ENCODE results near the gene TRAPPC11. TPM values are rescaled to one million over a fixed set of nuclear protein-coding genes. Genes with fewer than 3 reads are reported as not detected.

The TRAPPC11 gene
- total and polyA plus RNA-seq, 4 donors, result 7.4 to 44.6 (median 24.3) TPM

DNA sequence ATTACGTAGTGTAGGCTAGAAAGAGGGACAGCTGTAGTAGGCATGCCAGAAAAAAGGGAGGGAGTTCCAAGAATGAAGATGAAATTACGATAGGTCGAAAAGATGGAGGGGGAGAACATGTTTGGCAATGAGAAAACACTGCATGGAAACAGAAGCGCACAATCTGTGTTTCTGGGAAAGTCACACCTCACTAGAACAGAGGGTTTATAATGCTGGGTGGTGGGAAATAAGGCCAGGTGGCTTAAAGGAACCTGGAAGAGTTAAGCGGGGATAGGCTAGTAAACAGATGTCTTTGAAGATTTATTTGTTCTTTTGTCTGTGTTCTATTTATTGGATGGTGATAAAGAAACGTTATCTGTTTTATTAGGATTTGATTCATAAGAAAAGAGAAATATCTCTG, 29.1 kb downstream of the TRAPPC11 start:
- WGBS, 2 donors, result 81 to 82% methylated on average over 6 of the region's 6 CpGs
- peaks cover 3 to 5% of the 10 kb centered on the region in 2 donors for H3K36me3 ChIP-seq (ENCODE audit: control insufficient read depth in 1 of 2, insufficient read depth in 2 of 2, low read length in 1 of 2)

DNA sequence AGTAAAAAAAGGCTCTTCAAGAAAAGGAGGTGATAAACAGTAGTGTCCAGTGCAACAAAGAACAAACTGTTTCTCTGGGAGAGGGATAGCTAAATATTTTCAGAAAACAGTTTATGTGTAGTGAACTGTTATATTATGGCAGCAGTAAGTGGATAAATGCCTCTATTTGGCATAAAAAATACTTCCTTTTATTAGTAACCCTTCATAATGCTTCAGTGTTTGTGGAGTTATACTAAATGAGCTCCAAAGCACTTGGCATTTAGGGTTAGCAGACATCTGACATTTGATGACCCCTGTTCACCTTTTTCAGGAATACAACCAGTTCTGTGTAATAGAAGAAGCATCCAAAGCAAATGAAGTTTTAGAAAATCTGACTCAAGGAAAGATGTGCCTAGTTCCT, 31.9 kb downstream of the TRAPPC11 start:
- Histone ChIP-seq H3K9me3 (ENCODE audit: control insufficient read depth, low read length) (no peaks in the 10 kb centered on the region), H3K4me3 (ENCODE audit: low read length in 2 of 2) (no peak overlapping the region), H3K36me3 (ENCODE audit: control insufficient read depth in 1 of 2, insufficient read depth in 2 of 2, low read length in 1 of 2) (peaks cover 3 to 8% of the 10 kb centered on the region in 2 donors), H3K4me1 (ENCODE audit: control insufficient read depth in 1 of 2, insufficient read depth in 2 of 2, low read length in 2 of 2) (no peaks in the 10 kb centered on the region), H3K27ac (ENCODE audit: low read depth in 1 of 2, low read length in 2 of 2) (no peak overlapping the region), H3K27me3 (ENCODE audit: control insufficient read depth in 1 of 2, insufficient read depth in 2 of 2, low read length in 1 of 2) (no peaks in the 10 kb centered on the region)
- intact Hi-C loops (cut with DNase I), result no loop called here
- DNase-seq (no peak), ATAC-seq (ENCODE audit: low FRiP score) (no peak)

More for the DNA sequence above, 29.1 kb downstream of the TRAPPC11 start:
- Histone ChIP-seq H3K4me1 (ENCODE audit: control insufficient read depth in 1 of 2, insufficient read depth in 2 of 2, low read length in 2 of 2) (no peaks in the 10 kb centered on the region), H3K9me3 (ENCODE audit: control insufficient read depth, low read length) (no peaks in the 10 kb centered on the region), H3K4me3 (ENCODE audit: low read length in 2 of 2) (no peak overlapping the region), H3K27ac (ENCODE audit: low read depth in 1 of 2, low read length in 2 of 2) (no peak overlapping the region), H3K27me3 (ENCODE audit: control insufficient read depth in 1 of 2, insufficient read depth in 2 of 2, low read length in 1 of 2) (no peaks in the 10 kb centered on the region)
- no peak for DNase-seq
- ATAC-seq (ENCODE audit: low FRiP score), result no peak
- intact Hi-C loops (cut with DNase I), result no loop called here

DNA sequence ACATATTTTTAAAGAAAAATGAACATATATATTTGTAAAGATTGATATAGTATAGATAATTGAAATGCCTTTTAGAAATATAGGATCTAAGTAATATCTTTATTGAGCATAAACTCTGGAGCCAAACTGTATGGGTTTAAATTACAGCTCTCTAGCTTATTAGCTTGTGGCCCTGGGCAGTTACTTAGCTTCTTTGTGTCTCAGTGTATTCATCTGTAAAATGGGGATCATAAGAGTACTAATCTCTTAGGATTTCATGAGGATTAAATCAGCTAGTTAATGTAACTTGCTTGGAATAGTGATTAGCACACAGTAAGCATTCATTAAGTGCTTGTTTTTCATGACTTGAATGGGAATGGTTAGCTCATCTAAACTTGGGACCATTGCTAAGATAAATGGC, 32.8 kb downstream of the TRAPPC11 start:
- H3K9me3 ChIP-seq (ENCODE audit: control insufficient read depth, low read length), result no peaks in the 10 kb centered on the region
- DNase-seq (no peak), ATAC-seq (ENCODE audit: low FRiP score) (no peak)
- H3K36me3 ChIP-seq (ENCODE audit: control insufficient read depth in 1 of 2, insufficient read depth in 2 of 2, low read length in 1 of 2), result peaks cover 7 to 8% of the 10 kb centered on the region in 2 donors
- H3K4me1 ChIP-seq (ENCODE audit: control insufficient read depth in 1 of 2, insufficient read depth in 2 of 2, low read length in 2 of 2), result no peaks in the 10 kb centered on the region
- intact Hi-C loops (cut with DNase I), result no loop called here
- H3K27ac ChIP-seq (ENCODE audit: low read depth in 1 of 2, low read length in 2 of 2), result no peak overlapping the region
- H3K27me3 ChIP-seq (ENCODE audit: control insufficient read depth in 1 of 2, insufficient read depth in 2 of 2, low read length in 1 of 2), result no peaks in the 10 kb centered on the region
- H3K4me3 ChIP-seq (ENCODE audit: low read length in 2 of 2), result no peak overlapping the region

DNA sequence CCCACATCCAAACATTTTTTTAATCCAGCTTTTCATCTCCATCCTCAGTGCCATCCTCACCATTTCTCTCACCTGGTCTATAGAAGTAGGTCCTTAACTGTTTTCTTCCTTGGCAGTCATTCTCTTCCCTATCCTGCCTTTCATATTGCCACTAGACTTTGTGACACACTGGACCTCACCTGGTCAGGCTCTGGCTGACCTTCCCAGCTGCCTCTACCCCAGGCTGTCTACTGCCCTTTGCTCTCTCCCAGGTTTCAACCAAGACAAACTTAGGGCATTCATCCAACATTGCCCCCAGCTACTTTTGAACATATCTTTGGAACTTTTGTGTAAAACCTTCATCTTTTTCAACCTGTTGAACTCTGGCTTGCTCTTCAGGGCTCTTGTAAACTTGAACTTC, 39.8 kb downstream of the TRAPPC11 start:
- intact Hi-C loops (cut with DNase I), result no loop called here
- Histone ChIP-seq H3K4me3 (ENCODE audit: low read length in 2 of 2) (no peak overlapping the region), H3K27me3 (ENCODE audit: control insufficient read depth in 1 of 2, insufficient read depth in 2 of 2, low read length in 1 of 2) (no peaks in the 10 kb centered on the region), H3K4me1 (ENCODE audit: control insufficient read depth in 1 of 2, insufficient read depth in 2 of 2, low read length in 2 of 2) (no peaks in the 10 kb centered on the region), H3K27ac (ENCODE audit: low read depth in 1 of 2, low read length in 2 of 2) (no peak overlapping the region), H3K9me3 (ENCODE audit: control insufficient read depth, low read length) (no peaks in the 10 kb centered on the region), H3K36me3 (ENCODE audit: control insufficient read depth in 1 of 2, insufficient read depth in 2 of 2, low read length in 1 of 2) (peaks cover 12 to 13% of the 10 kb centered on the region in 2 donors)
- ATAC-seq (ENCODE audit: low FRiP score) (no peak), DNase-seq (no peak)

DNA sequence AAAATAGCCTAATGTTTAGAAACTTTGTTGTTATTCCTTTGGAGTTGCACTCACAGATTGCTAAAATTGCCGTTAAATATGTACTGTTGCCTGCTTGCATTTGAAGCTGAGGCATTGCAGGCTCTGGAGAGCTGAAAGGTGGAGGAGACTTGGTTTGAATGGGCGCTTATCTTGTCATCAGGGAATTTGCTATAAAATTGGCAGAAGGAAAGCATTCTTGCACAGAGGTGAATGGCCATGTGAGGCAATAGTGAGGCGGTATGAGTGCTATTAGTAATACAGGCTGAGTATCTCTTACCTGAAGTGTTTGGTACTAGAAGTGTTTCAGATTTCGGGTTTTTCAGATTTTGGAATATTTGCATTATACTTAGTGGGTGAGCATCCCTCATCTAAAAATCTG, 41.3 kb downstream of the TRAPPC11 start:
- no peaks in the 10 kb centered on the region for H3K27me3 ChIP-seq (ENCODE audit: control insufficient read depth in 1 of 2, insufficient read depth in 2 of 2, low read length in 1 of 2)
- H3K4me1 ChIP-seq (ENCODE audit: control insufficient read depth in 1 of 2, insufficient read depth in 2 of 2, low read length in 2 of 2), result no peaks in the 10 kb centered on the region
- peaks cover 12 to 13% of the 10 kb centered on the region in 2 donors for H3K36me3 ChIP-seq (ENCODE audit: control insufficient read depth in 1 of 2, insufficient read depth in 2 of 2, low read length in 1 of 2)
- H3K4me3 ChIP-seq (ENCODE audit: low read length in 2 of 2), result no peak overlapping the region
- H3K9me3 ChIP-seq (ENCODE audit: control insufficient read depth, low read length), result no peaks in the 10 kb centered on the region
- no peak overlapping the region for H3K27ac ChIP-seq (ENCODE audit: low read depth in 1 of 2, low read length in 2 of 2)
- WGBS, 2 donors, result 96 to 97% methylated on average over 4 of the region's 4 CpGs
- ATAC-seq (ENCODE audit: low FRiP score), result no peak
- DNase-seq, result no peak
- intact Hi-C loops (cut with DNase I), result no loop called here

DNA sequence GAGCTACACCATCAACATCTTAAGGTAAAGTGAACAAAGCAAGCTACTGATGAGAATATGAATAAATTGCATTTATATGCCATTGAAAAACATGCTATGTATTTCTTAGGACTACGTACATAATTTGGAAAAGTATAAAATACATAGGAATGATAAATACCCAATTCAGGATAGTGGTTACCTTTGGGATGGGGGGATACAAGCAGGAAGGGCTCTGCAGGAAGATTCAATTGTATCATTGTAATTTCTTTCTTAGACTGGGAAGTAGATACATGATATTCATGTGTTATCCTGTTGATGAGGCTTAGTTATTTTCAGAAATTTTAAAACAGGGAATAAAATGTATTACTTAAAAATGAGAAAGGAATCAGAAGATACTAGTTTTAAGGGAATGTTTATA, 43.4 kb downstream of the TRAPPC11 start:
- no peaks in the 10 kb centered on the region for H3K27me3 ChIP-seq (ENCODE audit: control insufficient read depth in 1 of 2, insufficient read depth in 2 of 2, low read length in 1 of 2)
- DNase-seq (no peak), ATAC-seq (ENCODE audit: low FRiP score) (no peak)
- intact Hi-C loops (cut with DNase I), result no loop called here
- no peaks in the 10 kb centered on the region for H3K9me3 ChIP-seq (ENCODE audit: control insufficient read depth, low read length)
- no peak overlapping the region for H3K4me3 ChIP-seq (ENCODE audit: low read length in 2 of 2)
- no peak overlapping the region for H3K27ac ChIP-seq (ENCODE audit: low read depth in 1 of 2, low read length in 2 of 2)
- peaks cover 9 to 16% of the 10 kb centered on the region in 2 donors for H3K36me3 ChIP-seq (ENCODE audit: control insufficient read depth in 1 of 2, insufficient read depth in 2 of 2, low read length in 1 of 2)
- 67 to 96% methylated on average over 1 of the region's 1 CpG for WGBS, 2 donors
- no peaks in the 10 kb centered on the region for H3K4me1 ChIP-seq (ENCODE audit: control insufficient read depth in 1 of 2, insufficient read depth in 2 of 2, low read length in 2 of 2)

DNA sequence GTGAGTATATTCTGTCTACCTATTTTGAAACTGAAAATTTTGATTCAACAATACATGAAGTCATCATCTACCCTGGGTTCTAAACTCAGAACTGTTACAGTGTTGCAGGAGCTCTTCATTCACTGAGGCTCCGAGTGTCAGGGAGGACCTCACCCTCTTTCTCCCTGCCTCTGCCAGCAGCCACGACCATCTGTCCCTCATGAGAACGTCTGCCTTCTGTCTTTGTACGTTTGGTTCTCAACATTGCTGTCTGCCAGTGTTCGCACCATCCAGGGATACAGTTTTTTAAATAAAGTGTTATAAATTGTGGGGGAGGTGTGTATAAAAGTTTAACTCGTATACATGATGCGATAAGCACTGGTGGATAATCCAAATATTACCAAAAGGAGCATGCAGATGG, 55.5 kb downstream of the TRAPPC11 start:
- no peak for DNase-seq
- intact Hi-C loops (cut with DNase I), result no loop called here
- Histone ChIP-seq H3K9me3 (ENCODE audit: control insufficient read depth, low read length) (no peaks in the 10 kb centered on the region), H3K27me3 (ENCODE audit: control insufficient read depth in 1 of 2, insufficient read depth in 2 of 2, low read length in 1 of 2) (no peaks in the 10 kb centered on the region), H3K4me3 (ENCODE audit: low read length in 2 of 2) (no peak overlapping the region), H3K4me1 (ENCODE audit: control insufficient read depth in 1 of 2, insufficient read depth in 2 of 2, low read length in 2 of 2) (no peaks in the 10 kb centered on the region), H3K36me3 (ENCODE audit: control insufficient read depth in 1 of 2, insufficient read depth in 2 of 2, low read length in 1 of 2) (peaks cover 5 to 9% of the 10 kb centered on the region in 2 donors), H3K27ac (ENCODE audit: low read depth in 1 of 2, low read length in 2 of 2) (no peak overlapping the region)
- 69 to 76% methylated on average over 7 of the region's 7 CpGs for WGBS, 2 donors
- ATAC-seq (ENCODE audit: low FRiP score), result no peak

DNA sequence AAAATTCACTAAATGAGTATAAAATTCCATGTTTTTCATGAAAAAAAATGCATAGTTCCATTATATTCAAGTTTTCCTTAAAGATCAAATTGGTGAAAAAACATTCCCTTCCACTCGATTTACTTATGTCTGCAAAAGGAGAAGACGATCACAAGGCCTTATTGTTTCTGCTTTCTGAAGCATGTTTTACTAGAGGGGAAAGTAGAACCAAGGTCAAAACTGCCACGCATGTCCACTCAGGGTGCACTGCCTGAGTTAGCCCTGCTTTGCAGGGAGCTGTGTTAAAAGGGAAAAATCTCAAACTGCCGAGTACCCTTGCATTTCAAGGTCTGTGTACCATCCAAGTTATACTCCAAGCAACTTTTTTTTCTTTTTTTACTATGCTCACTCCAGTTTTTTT, 57.2 kb downstream of the TRAPPC11 start:
- peaks cover 2 to 9% of the 10 kb centered on the region in 2 donors for H3K36me3 ChIP-seq (ENCODE audit: control insufficient read depth in 1 of 2, insufficient read depth in 2 of 2, low read length in 1 of 2)
- no peaks in the 10 kb centered on the region for H3K9me3 ChIP-seq (ENCODE audit: control insufficient read depth, low read length)
- H3K4me3 ChIP-seq (ENCODE audit: low read length in 2 of 2), result no peak overlapping the region
- ATAC-seq (ENCODE audit: low FRiP score) (no peak), DNase-seq (no peak)
- H3K27ac ChIP-seq (ENCODE audit: low read depth in 1 of 2, low read length in 2 of 2), result no peak overlapping the region
- intact Hi-C loops (cut with DNase I), result no loop called here
- H3K27me3 ChIP-seq (ENCODE audit: control insufficient read depth in 1 of 2, insufficient read depth in 2 of 2, low read length in 1 of 2), result no peaks in the 10 kb centered on the region
- H3K4me1 ChIP-seq (ENCODE audit: control insufficient read depth in 1 of 2, insufficient read depth in 2 of 2, low read length in 2 of 2), result no peaks in the 10 kb centered on the region
- 80 to 85% methylated on average over 4 of the region's 4 CpGs for WGBS, 2 donors

DNA sequence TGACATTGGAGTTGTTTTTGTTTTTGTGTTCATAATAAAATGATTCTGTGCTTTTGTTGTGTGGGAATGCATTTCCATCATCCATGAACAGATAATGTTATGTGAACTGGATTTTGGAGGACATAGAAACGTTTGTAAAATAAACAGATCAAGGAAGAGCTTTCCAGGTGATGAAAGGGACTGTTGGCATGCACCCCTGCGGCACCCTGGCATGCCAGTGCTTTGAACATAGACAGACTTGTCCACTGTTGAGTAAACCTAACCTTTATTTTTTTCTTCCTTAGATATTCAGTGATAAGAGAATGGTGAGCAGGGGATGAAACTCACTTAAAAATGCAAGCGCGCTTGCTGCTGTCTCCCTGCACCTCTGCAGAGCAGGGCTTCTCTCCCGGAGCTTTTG, 59.8 kb downstream of the TRAPPC11 start:
- ATAC-seq (ENCODE audit: low FRiP score), result no peak
- no peak overlapping the region for H3K27ac ChIP-seq (ENCODE audit: low read depth in 1 of 2, low read length in 2 of 2)
- whole genome bisulfite sequencing, 2 donors, result 73 to 75% methylated on average over 5 of the region's 5 CpGs

More for the DNA sequence above, 59.8 kb downstream of the TRAPPC11 start:
- H3K9me3 ChIP-seq (ENCODE audit: control insufficient read depth, low read length), result no peaks in the 10 kb centered on the region
- H3K27me3 ChIP-seq (ENCODE audit: control insufficient read depth in 1 of 2, insufficient read depth in 2 of 2, low read length in 1 of 2), result no peaks in the 10 kb centered on the region
- peaks cover 0 to 2% of the 10 kb centered on the region in 2 donors for H3K36me3 ChIP-seq (ENCODE audit: control insufficient read depth in 1 of 2, insufficient read depth in 2 of 2, low read length in 1 of 2)
- intact Hi-C loops (cut with DNase I), result no loop called here
- H3K4me1 ChIP-seq (ENCODE audit: control insufficient read depth in 1 of 2, insufficient read depth in 2 of 2, low read length in 2 of 2), result no peaks in the 10 kb centered on the region
- DNase-seq, result no peak
- no peak overlapping the region for H3K4me3 ChIP-seq (ENCODE audit: low read length in 2 of 2)

Measured in aorta (tissue), 5 donors.